KMS-11 (cell line): ENCODE results near the gene SMYD2.

Experiments used
- H2AFZ ChIP-seq: fragments of 200-600 bp; sonication (generic); 2 replicates; pipeline ENCODE4 v1.6.1; 2016; ENCODE audit warnings: antibody characterized with exemption, mixed run types, low read depth
- H3K27ac ChIP-seq: fragments of 200-600 bp; sonication (generic); 2 replicates; pipeline ENCODE4 v1.6.1; 2016; ENCODE audit warnings: mild to moderate bottlenecking, mixed run types
- H3K27me3 ChIP-seq: fragments of 200-600 bp; sonication (generic); 2 replicates; pipeline ENCODE4 v1.6.1; 2017; ENCODE audit warnings: mild to moderate bottlenecking, low read depth, mixed run types, moderate library complexity; ENCODE audit not compliant: insufficient read depth
- H3K36me3 ChIP-seq: fragments of 200-600 bp; sonication (generic); 2 replicates; pipeline ENCODE4 v1.6.1; 2017; ENCODE audit warnings: mild to moderate bottlenecking, mixed run types; ENCODE audit not compliant: insufficient read depth
- H3K4me1 ChIP-seq: fragments of 200-600 bp; sonication (generic); 2 replicates; pipeline ENCODE4 v1.6.1; 2016; ENCODE audit warnings: mild to moderate bottlenecking, low read depth, mixed run types; ENCODE audit not compliant: poor library complexity, severe bottlenecking
- H3K4me2 ChIP-seq: fragments of 200-600 bp; sonication (generic); 2 replicates; pipeline ENCODE4 v1.7.0; 2016; ENCODE audit warnings: mild to moderate bottlenecking, mixed run types
- H3K4me3 ChIP-seq: fragments of 200-600 bp; sonication (generic); IDR thresholded peaks from 2 replicates; pipeline ENCODE4 v1.6.1; 2017; ENCODE audit warnings: low read depth, low read length, mixed read lengths; ENCODE audit not compliant: insufficient read depth
- H3K79me2 ChIP-seq: fragments of 200-600 bp; sonication (generic); 2 replicates; pipeline ENCODE4 v1.6.1; 2016; ENCODE audit warnings: low read depth, mixed run types; ENCODE audit not compliant: insufficient read depth
- H3K9ac ChIP-seq: fragments of 200-600 bp; sonication (generic); 2 replicates; pipeline ENCODE4 v1.6.1; 2016; ENCODE audit warnings: mild to moderate bottlenecking, mixed run types
- H4K20me1 ChIP-seq: fragments of 200-600 bp; sonication (generic); 2 replicates; pipeline ENCODE4 v1.6.1; 2016; ENCODE audit warnings: mild to moderate bottlenecking, mixed run types; ENCODE audit not compliant: insufficient read depth
- CTCF ChIP-seq: fragments of 200-600 bp; sonication (generic); conservative IDR thresholded peaks from 2 replicates; pipeline ENCODE4 v1.6.1; 2017; ENCODE audit warnings: low read depth, mild to moderate bottlenecking, antibody characterized with exemption, low read length, moderate library complexity, mixed read lengths

Gene SMYD2

GRCh38 chr1:214364786-214365295 lies 83.9 kb downstream of the SMYD2 start:
- H3K27ac ChIP-seq = no peak overlapping the region
- no peak overlapping the region for H2AFZ ChIP-seq
- no peaks in the 10 kb centered on the region for H4K20me1 ChIP-seq
- H3K36me3 ChIP-seq = no peaks in the 10 kb centered on the region
- no peaks in the 10 kb centered on the region for H3K27me3 ChIP-seq
- H3K4me1 ChIP-seq = no peaks in the 10 kb centered on the region
- no peak overlapping the region for H3K4me3 ChIP-seq
- no peak overlapping the region for H3K4me2 ChIP-seq
- no peak overlapping the region for H3K9ac ChIP-seq
- no peak for TF ChIP-seq CTCF
- H3K79me2 ChIP-seq = no peaks in the 10 kb centered on the region

- no peak overlapping the region for H2AFZ ChIP-seq
- H3K27me3 ChIP-seq = no peaks in the 10 kb centered on the region
- H3K4me1 ChIP-seq = no peaks in the 10 kb centered on the region
- H3K4me3 ChIP-seq = no peak overlapping the region
- no peak overlapping the region for H3K4me2 ChIP-seq
- H3K27ac ChIP-seq = no peak overlapping the region
- no peaks in the 10 kb centered on the region for H3K36me3 ChIP-seq
- H3K79me2 ChIP-seq = no peaks in the 10 kb centered on the region
- no peak for TF ChIP-seq CTCF
- no peaks in the 10 kb centered on the region for H4K20me1 ChIP-seq
- H3K9ac ChIP-seq = no peak overlapping the region
Observed at GRCh38 chr1:214367841-214368240, 86.9 kb downstream of the SMYD2 start.

DNA sequence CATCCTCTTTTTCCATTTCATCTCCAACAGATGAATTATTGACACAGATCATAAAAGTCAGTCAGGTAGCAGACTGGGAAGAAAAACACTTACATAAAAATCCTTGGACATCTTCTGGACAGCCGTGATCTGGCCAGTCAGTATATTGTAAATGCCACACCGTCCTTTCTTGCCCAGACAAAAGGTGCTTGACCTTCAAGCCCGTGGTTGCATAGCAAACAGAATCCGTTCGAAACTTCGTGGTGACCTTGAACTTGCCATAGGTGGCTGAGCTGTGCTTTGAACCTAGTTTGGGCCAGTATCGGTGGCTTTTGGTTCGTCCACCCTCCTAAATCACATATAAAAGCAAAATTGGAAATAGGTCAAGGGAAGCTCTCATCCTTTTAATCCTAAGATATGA lies 88.4 kb downstream of the SMYD2 start:
- no peaks in the 10 kb centered on the region for H3K36me3 ChIP-seq
- no peak overlapping the region for H2AFZ ChIP-seq
- H3K27me3 ChIP-seq = no peaks in the 10 kb centered on the region
- H3K27ac ChIP-seq = no peak overlapping the region
- H3K4me2 ChIP-seq = no peak overlapping the region
- no peaks in the 10 kb centered on the region for H3K4me1 ChIP-seq
- H3K9ac ChIP-seq = no peak overlapping the region
- no peak for TF ChIP-seq CTCF
- H3K4me3 ChIP-seq = no peak overlapping the region
- no peaks in the 10 kb centered on the region for H4K20me1 ChIP-seq
- H3K79me2 ChIP-seq = no peaks in the 10 kb centered on the region

DNA sequence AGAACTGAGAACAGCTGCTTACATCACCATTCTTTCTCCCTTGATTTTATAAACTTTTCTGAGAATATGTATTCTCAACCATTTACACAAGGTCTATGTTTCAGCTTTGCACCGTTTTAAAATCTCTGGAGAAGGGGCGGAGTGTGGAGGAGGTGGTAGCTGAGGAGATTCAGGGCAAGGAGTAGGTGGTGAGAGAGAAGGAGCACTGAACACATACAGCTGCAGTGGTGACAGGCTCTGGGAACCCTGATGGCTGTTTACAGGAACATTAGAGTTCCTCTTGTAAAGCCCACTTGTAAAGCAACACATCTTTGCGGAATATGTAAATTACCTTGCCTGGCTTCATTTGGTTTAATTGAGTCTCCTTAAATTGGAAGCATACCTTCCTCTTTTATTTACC lies 89.7 kb downstream of the SMYD2 start:
- Histone ChIP-seq H4K20me1 (no peaks in the 10 kb centered on the region), H3K27ac (no peak overlapping the region), H3K36me3 (no peaks in the 10 kb centered on the region), H3K27me3 (no peaks in the 10 kb centered on the region), H2AFZ (no peak overlapping the region), H3K4me2 (no peak overlapping the region), H3K4me3 (no peak overlapping the region), H3K4me1 (no peaks in the 10 kb centered on the region), H3K79me2 (no peaks in the 10 kb centered on the region), H3K9ac (no peak overlapping the region)
- no peak for TF ChIP-seq CTCF
